Measurements from ENCODE around the gene XPO5. TPM values are rescaled to one million over a fixed set of nuclear protein-coding genes. Genes with fewer than 3 reads are reported as not detected.
"Not testable (repeated sequence)": the region's sequence is repeated elsewhere in the genome, so short reads cannot be mapped to it uniquely, and the experiment has no call there.

The XPO5 gene
- polyA plus RNA-seq, 1 donor from 2014 or later: 28.5 TPM

- no peaks in the 10 kb centered on the region for H3K36me3 ChIP-seq (ENCODE audit: insufficient read depth, low read length)
- H3F3A ChIP-seq (ENCODE audit: insufficient read depth, low read length, poor library complexity, severe bottlenecking): no peaks in the 10 kb centered on the region
- TF ChIP-seq MXI1 (conservative IDR thresholded peaks at IDR 0.05; ENCODE audit: poor library complexity, severe bottlenecking) (no peak), POLR2AphosphoS5 (IDR thresholded peaks at IDR 0.05) (no peak), EZH2 (IDR thresholded peaks at IDR 0.05; ENCODE audit: borderline replicate concordance, insufficient read depth, low read length, poor library complexity, severe bottlenecking) (no peak), CTCF (IDR thresholded peaks at IDR 0.05; ENCODE audit: poor library complexity, severe bottlenecking) (no peak), TAF1 (IDR thresholded peaks at IDR 0.05; ENCODE audit: low read depth) (no peak), REST (IDR thresholded peaks at IDR 0.05; ENCODE audit: borderline replicate concordance) (no peak), SMC3 (conservative IDR thresholded peaks at IDR 0.05; ENCODE audit: poor library complexity) (no peak), RAD21 (conservative IDR thresholded peaks at IDR 0.05) (no peak), EP300 (conservative IDR thresholded peaks at IDR 0.05; ENCODE audit: poor library complexity, severe bottlenecking) (no peak)
- H3K4me2 ChIP-seq (ENCODE audit: low read length): no peak overlapping the region
- no peaks in the 10 kb centered on the region for H3K9me2 ChIP-seq (ENCODE audit: insufficient read depth, low read length)
- H3K9me3 ChIP-seq (ENCODE audit: low read length): no peaks in the 10 kb centered on the region
- no peak overlapping the region for H3K27ac ChIP-seq (ENCODE audit: low read length)
- H2AFZ ChIP-seq (ENCODE audit: low read depth, low read length): no peak overlapping the region
- no peaks in the 10 kb centered on the region for H3K27me3 ChIP-seq (ENCODE audit: insufficient read depth, low read depth, low read length)
- no peaks in the 10 kb centered on the region for H4K20me1 ChIP-seq (ENCODE audit: insufficient read depth)
- H3K9ac ChIP-seq (ENCODE audit: low read length): no peak overlapping the region
- no peaks in the 10 kb centered on the region for H3K79me2 ChIP-seq (replicated peaks; ENCODE audit: insufficient read depth, low read length)
- no peak overlapping the region for H3K4me3 ChIP-seq (ENCODE audit: low read length)
Measured at GRCh38 chr6:43541774-43542471, 33.9 kb downstream of the XPO5 start.

- H3K27ac ChIP-seq (ENCODE audit: low read length): no peak overlapping the region
- no peaks in the 10 kb centered on the region for H4K20me1 ChIP-seq (ENCODE audit: insufficient read depth)
- no peaks in the 10 kb centered on the region for H3K9me3 ChIP-seq (ENCODE audit: low read length)
- no peak overlapping the region for H3K4me3 ChIP-seq (ENCODE audit: low read length)
- H2AFZ ChIP-seq (ENCODE audit: low read depth, low read length): no peak overlapping the region
- no peaks in the 10 kb centered on the region for H3K27me3 ChIP-seq (ENCODE audit: insufficient read depth, low read depth, low read length)
- TF ChIP-seq CTCF (IDR thresholded peaks at IDR 0.05; ENCODE audit: poor library complexity, severe bottlenecking) (no peak), TAF1 (IDR thresholded peaks at IDR 0.05; ENCODE audit: low read depth) (no peak), EP300 (conservative IDR thresholded peaks at IDR 0.05; ENCODE audit: poor library complexity, severe bottlenecking) (no peak)
- H3K36me3 ChIP-seq (ENCODE audit: insufficient read depth, low read length): no peaks in the 10 kb centered on the region
- no peaks in the 10 kb centered on the region for H3K9me2 ChIP-seq (ENCODE audit: insufficient read depth, low read length)
- no peaks in the 10 kb centered on the region for H3K79me2 ChIP-seq (replicated peaks; ENCODE audit: insufficient read depth, low read length)
- no peaks in the 10 kb centered on the region for H3F3A ChIP-seq (ENCODE audit: insufficient read depth, low read length, poor library complexity, severe bottlenecking)
- H3K4me2 ChIP-seq (ENCODE audit: low read length): no peak overlapping the region
- no peak overlapping the region for H3K9ac ChIP-seq (ENCODE audit: low read length)
Measured at GRCh38 chr6:43540507-43540906, 35.3 kb downstream of the XPO5 start.

- not testable (repeated sequence) for H2AFZ ChIP-seq (ENCODE audit: low read depth, low read length); H3K27ac ChIP-seq (ENCODE audit: low read length); H3K79me2 ChIP-seq (replicated peaks; ENCODE audit: insufficient read depth, low read length); H3F3A ChIP-seq (ENCODE audit: insufficient read depth, low read length, poor library complexity, severe bottlenecking); H3K9ac ChIP-seq (ENCODE audit: low read length); H3K9me3 ChIP-seq (ENCODE audit: low read length); H3K9me2 ChIP-seq (ENCODE audit: insufficient read depth, low read length); H3K4me3 ChIP-seq (ENCODE audit: low read length); H3K27me3 ChIP-seq (ENCODE audit: insufficient read depth, low read depth, low read length); H4K20me1 ChIP-seq (ENCODE audit: insufficient read depth); H3K36me3 ChIP-seq (ENCODE audit: insufficient read depth, low read length); H3K4me2 ChIP-seq (ENCODE audit: low read length)
Measured at GRCh38 chr6:43539409-43539808, 36.4 kb downstream of the XPO5 start.

GRCh38 chr6:43538986-43539385 lies 36.9 kb downstream of the XPO5 start:
- not testable (repeated sequence) for H3K79me2 ChIP-seq (replicated peaks; ENCODE audit: insufficient read depth, low read length); H3K27me3 ChIP-seq (ENCODE audit: insufficient read depth, low read depth, low read length); H2AFZ ChIP-seq (ENCODE audit: low read depth, low read length); H3K9ac ChIP-seq (ENCODE audit: low read length); H3K4me3 ChIP-seq (ENCODE audit: low read length); H4K20me1 ChIP-seq (ENCODE audit: insufficient read depth); H3K27ac ChIP-seq (ENCODE audit: low read length); H3K9me2 ChIP-seq (ENCODE audit: insufficient read depth, low read length); H3K9me3 ChIP-seq (ENCODE audit: low read length); H3F3A ChIP-seq (ENCODE audit: insufficient read depth, low read length, poor library complexity, severe bottlenecking); H3K36me3 ChIP-seq (ENCODE audit: insufficient read depth, low read length); H3K4me2 ChIP-seq (ENCODE audit: low read length)
